Smooth muscle cell (in vitro differentiated cells): ENCODE measurements around the gene USP12. TPM values are rescaled to one million over a fixed set of nuclear protein-coding genes. Genes with fewer than 3 reads are reported as not detected.
"Not testable (repeated sequence)": the region's sequence is repeated elsewhere in the genome, so short reads cannot be mapped to it uniquely, and the experiment has no call there.

Experiments used
- DNase-seq: peaks from one replicate; lab custom pipeline; 2025; ENCODE audit not compliant: unreplicated experiment; lab: John Stamatoyannopoulos, UW
- H2AFZ ChIP-seq: fragments of 200-600 bp; sonication (generic); 2 replicates; pipeline ENCODE4 v1.6.0; 2016; ENCODE audit warnings: antibody characterized with exemption, low read depth, mild to moderate bottlenecking
- H3F3A ChIP-seq: fragments of 200-600 bp; sonication (generic); 2 replicates; pipeline ENCODE4 v1.6.0; 2017; ENCODE audit warnings: antibody characterized with exemption, low read depth
- H3K27ac ChIP-seq: fragments of 200-600 bp; sonication (generic); 2 replicates; pipeline ENCODE4 v1.5.1; 2016; ENCODE audit warnings: low read depth, mild to moderate bottlenecking
- H3K27me3 ChIP-seq: fragments of 200-600 bp; sonication (generic); 2 replicates; pipeline ENCODE4 v1.6.1; 2016; ENCODE audit warnings: low read depth, mild to moderate bottlenecking
- H3K36me3 ChIP-seq: fragments of 200-600 bp; sonication (generic); 2 replicates; pipeline ENCODE4 v1.5.1; 2016; ENCODE audit warnings: low read depth
- H3K4me1 ChIP-seq: fragments of 200-600 bp; sonication (generic); 2 replicates; pipeline ENCODE4 v1.5.1; 2016; ENCODE audit warnings: low read depth
- H3K4me2 ChIP-seq: fragments of 200-600 bp; sonication (generic); 2 replicates; pipeline ENCODE4 v1.6.0; 2016; ENCODE audit warnings: mild to moderate bottlenecking
- H3K4me3 ChIP-seq: fragments of 200-600 bp; sonication (generic); 2 replicates; pipeline ENCODE4 v1.5.1; 2016; ENCODE audit warnings: mild to moderate bottlenecking
- H3K79me2 ChIP-seq: fragments of 200-600 bp; sonication (generic); 2 replicates; pipeline ENCODE4 v1.6.0; 2016; ENCODE audit warnings: low read depth, mild to moderate bottlenecking
- H3K9ac ChIP-seq: fragments of 200-600 bp; sonication (generic); 2 replicates; pipeline ENCODE4 v1.6.0; 2016; ENCODE audit warnings: low read depth
- H3K9me3 ChIP-seq: fragments of 200-600 bp; sonication (generic); replicated peaks from 2 replicates; pipeline ENCODE4 v1.5.1; 2016; ENCODE audit warnings: low read depth
- H4K20me1 ChIP-seq: fragments of 200-600 bp; sonication (generic); 2 replicates; pipeline ENCODE4 v1.6.0; 2016; ENCODE audit warnings: low read depth
- CTCF ChIP-seq: fragments of 200-600 bp; sonication (generic); IDR thresholded peaks from 2 replicates; pipeline ENCODE4 v1.5.1; 2017; ENCODE audit warnings: borderline replicate concordance, mild to moderate bottlenecking, antibody characterized with exemption; ENCODE audit not compliant: insufficient read depth, poor library complexity, severe bottlenecking
- WGBS: methylation state at CpG from one replicate; pipeline ENCODE4 v1.1.7; 2016; ENCODE audit warnings: low lambda C conversion rate; 5-methylcytosine and 5-hydroxymethylcytosine counted together
- polyA plus RNA-seq: library from polyadenylated mRNA; unstranded; fragments of >200 nt; fragmentation: Nextera tagmentation; extraction: Ambion mirVana; gene quantifications from 2 replicates; pipeline ENCODE4 v1.2.1, GENCODE V29; 2016
- total RNA-seq: library from RNA; depleted of rRNA; stranded (reverse); fragments of >200 nt; gene quantifications from 2 replicates; pipeline ENCODE4 v1.2.3, GENCODE V29; 2014

The USP12 gene
- 19.9 and 22.3 TPM in 2 replicates for total RNA-seq
- polyA plus RNA-seq = 11.3 and 16.4 TPM in 2 replicates

GRCh38 chr13:27171244-27171826, at the start of gene USP12:
Gene USP12, minus strand, starts transcription at chr13:27171811. Its CDS starts 172 bp downstream, at chr13:27171639.
- H3K27me3 ChIP-seq = no peaks in the 10 kb centered on the region
- peaks cover 19% of the 10 kb centered on the region for H3K4me1 ChIP-seq
- peak within 1 kb of the TSS; percentile 84 for H3K4me2 ChIP-seq
- no peak for TF ChIP-seq CTCF
- H3K4me3 ChIP-seq = peak within 1 kb of the TSS; percentile 74
- H3K36me3 ChIP-seq = no peaks in the 10 kb centered on the region
- H4K20me1 ChIP-seq = peaks cover 38% of the 10 kb centered on the region
- no peaks in the 10 kb centered on the region for H3K9me3 ChIP-seq
- H3F3A ChIP-seq = peaks cover 16% of the 10 kb centered on the region
- H3K9ac ChIP-seq = peak within 1 kb of the TSS; percentile 93
- DNase-seq = no peak
- peak within 1 kb of the TSS; percentile 90 for H3K27ac ChIP-seq
- peaks cover 39% of the 10 kb centered on the region for H3K79me2 ChIP-seq
- peak within 1 kb of the TSS; percentile 92 for H2AFZ ChIP-seq
- whole genome bisulfite sequencing = 2% methylated on average over 19 of the region's 88 CpGs

- no peaks in the 10 kb centered on the region for H3K27me3 ChIP-seq
- no peaks in the 10 kb centered on the region for H3K79me2 ChIP-seq
- 94% methylated on average over 19 of the region's 19 CpGs for WGBS
- no peak overlapping the region for H2AFZ ChIP-seq
- TF ChIP-seq CTCF = no peak
- no peak overlapping the region for H3K27ac ChIP-seq
- no peak overlapping the region for H3K4me2 ChIP-seq
- no peak overlapping the region for H3K4me3 ChIP-seq
- no peaks in the 10 kb centered on the region for H3K9me3 ChIP-seq
- no peaks in the 10 kb centered on the region for H4K20me1 ChIP-seq
- no peaks in the 10 kb centered on the region for H3K4me1 ChIP-seq
- no peak for DNase-seq
- no peaks in the 10 kb centered on the region for H3F3A ChIP-seq
- H3K9ac ChIP-seq = no peak overlapping the region
- H3K36me3 ChIP-seq = no peaks in the 10 kb centered on the region
Observed at GRCh38 chr13:27219611-27220010, 48.0 kb upstream of the USP12 start.

- not testable (repeated sequence) for H3K4me3 ChIP-seq, DNase-seq, H3K9me3 ChIP-seq, H3K4me2 ChIP-seq, H3K36me3 ChIP-seq, H3F3A ChIP-seq, H3K27ac ChIP-seq, H3K4me1 ChIP-seq, H3K27me3 ChIP-seq, H3K9ac ChIP-seq, H4K20me1 ChIP-seq, H3K79me2 ChIP-seq, H2AFZ ChIP-seq
- WGBS = 81% methylated on average over 1 of the region's 1 CpG
Observed at GRCh38 chr13:27218861-27219260, 47.2 kb upstream of the USP12 start.

GRCh38 chr13:27217791-27218190, 46.2 kb upstream of the USP12 start:
- H3K4me2 ChIP-seq, H3K79me2 ChIP-seq, H3K4me3 ChIP-seq, H4K20me1 ChIP-seq, H2AFZ ChIP-seq, H3K4me1 ChIP-seq, H3K36me3 ChIP-seq, H3F3A ChIP-seq, H3K9me3 ChIP-seq, H3K9ac ChIP-seq, H3K27me3 ChIP-seq, H3K27ac ChIP-seq, DNase-seq: not testable (repeated sequence)
- WGBS = 74% methylated on average over 2 of the region's 2 CpGs

- 94% methylated on average over 5 of the region's 5 CpGs for WGBS
- not testable (repeated sequence) for H3K36me3 ChIP-seq, H3K4me1 ChIP-seq, H2AFZ ChIP-seq, DNase-seq, H3K27me3 ChIP-seq, H3K4me2 ChIP-seq, H3K27ac ChIP-seq, H3K9ac ChIP-seq, H3F3A ChIP-seq, H3K79me2 ChIP-seq, H3K4me3 ChIP-seq, H4K20me1 ChIP-seq, H3K9me3 ChIP-seq
Observed at GRCh38 chr13:27213386-27213785, 41.8 kb upstream of the USP12 start.
